Heart left ventricle (tissue), 16 donors: Measurements from ENCODE around the gene LRRC27. TPM values are rescaled to one million over a fixed set of nuclear protein-coding genes. Genes with fewer than 3 reads are reported as not detected.

Experiments
- ATAC-seq, 4 donors: fragments of 200-7000 bp; cut with Tn5 transposase; one replicate each; pipeline ENCODE4 v1.9.1; 2020 to 2022; ENCODE audit warnings: moderate library complexity in 4 of 4, mild to moderate bottlenecking in 3 of 4, moderate number of reproducible peaks in 1 of 4
- DNase-seq, 5 donors: peaks; one replicate each; pipeline ENCODE4 v3.0.0-alpha.2; 2020
- H3K27ac ChIP-seq, 12 donors: fragments of 200-600 bp; sonication (generic) in 4 of 12; one replicate each; pipeline versions ENCODE4 v1.5.0 to v1.8.0; 2016 to 2022; ENCODE audit warnings: mild to moderate bottlenecking in 2 of 12
- H3K27me3 ChIP-seq, 9 donors: fragments of 200-600 bp; sonication (generic) in 2 of 9; one replicate each; pipeline versions ENCODE4 v1.5.1 to v1.8.0; 2016 to 2022; ENCODE audit warnings: mild to moderate bottlenecking in 3 of 9
- H3K36me3 ChIP-seq, 9 donors: fragments of 200-600 bp; sonication (generic) in 2 of 9; one replicate each; pipeline versions ENCODE4 v1.5.0 to v1.8.0; 2018 to 2022; ENCODE audit warnings: mild to moderate bottlenecking in 2 of 9
- H3K4me1 ChIP-seq, 12 donors: fragments of 200-600 bp; sonication (generic) in 4 of 12; one replicate each; pipeline versions ENCODE4 v1.5.0 to v1.8.0; 2016 to 2022; ENCODE audit warnings: mild to moderate bottlenecking in 3 of 12
- H3K4me3 ChIP-seq, 12 donors: fragments of 200-600 bp; sonication (generic) in 4 of 12; one replicate each; pipeline versions ENCODE4 v1.5.0 to v1.8.0; 2017 to 2022; ENCODE audit warnings: mild to moderate bottlenecking in 9 of 12, moderate library complexity in 4 of 12
- H3K9me3 ChIP-seq, 12 donors: fragments of 200-600 bp; sonication (generic) in 4 of 12; one replicate each; pipeline versions ENCODE4 v1.5.0 to v1.8.0; 2016 to 2022; ENCODE audit warnings: mild to moderate bottlenecking in 1 of 12
- POLR2A ChIP-seq, 2 donors: fragments of 450-650 bp; IDR thresholded peaks; one replicate each; pipeline ENCODE4 v1.6.1; 2017; ENCODE audit warnings: antibody characterized with exemption in 2 of 2, mild to moderate bottlenecking in 2 of 2, moderate library complexity in 2 of 2
- WGBS, 4 donors: extraction: QIAGEN DNeasy Blood & Tissue Kit in 2 of 4; methylation state at CpG; one replicate each; pipeline versions ENCODE4 v1.1.5 to v1.1.7; 2013 to 2018; 5-methylcytosine and 5-hydroxymethylcytosine counted together
- intact Hi-C, 10 donors: fragments of 100-400 bp; cut with DNase I; formaldehyde crosslinking; loops; one replicate each; pipeline versions ENCODE4 v1.11.1 to v1.14.2; 2022
- polyA plus RNA-seq, 2 donors: library from polyadenylated mRNA; stranded (reverse); fragments of 200-250 nt; gene quantifications; one replicate each; pipeline ENCODE4 v1.2.3, GENCODE V29; 2013
- total RNA-seq, 9 donors: library from RNA; depleted of rRNA in 2 of 9; stranded (reverse); fragments of >200 nt in 2 of 9; fragmentation: NEBNext Ultra II Directional in 3 of 9; extraction: Animal tissue kit (Norgen Biotek cat#: 25700) in 3 of 9; gene quantifications; one replicate each; pipeline versions ENCODE4 v1.1.0 to v1.2.4, GENCODE V29; 2016 to 2023
- TF ChIP-seq, protein P1 (sequence below), 12 donors: fragments of 200-600 bp; sonication (generic) in 4 of 12; IDR thresholded peaks; one replicate each; pipeline versions ENCODE4 v1.5.0 to v1.8.0; 2018 to 2022; ENCODE audit warnings: antibody characterized with exemption in 12 of 12, mild to moderate bottlenecking in 5 of 12
- donor health status: ischemic (EF 13 %, LVEDD 7.1; RV severe dilation, severe dysfunction).
- donor health status: healthy with polysubstance abuse.
- donor health status: DM: no; HTN: yes; CAD: no.
- donor health status: DM: no; HTN: no; CAD: no.
- donor health status: ischemic (EF 25% LVEDD 6.9; RV normal size, moderate dysfunction).
- donor health status: ischemic (EF 25% LVEDD 5.7; RV mildly dilated, moderate dysfunction).
- donor health status: healthy.
- donor health status: DM: yes; HTN: yes; CAD: no.
- donor health status: ischemic (EF 35%, LVEDD 5.7; RV mildly dilated, moderate dysfunction).
- donor health status: nonischemic (EF 11% LVEDD 7.7; RV severe dilation, severe dysfunction).
- donor health status: DM: yes; HTN: yes; CAD: no.
- donor health status: PGD.
- donor health status: ischemic (EF 29% LVEDD 5.4; RV normal size, mild dysfunction).
- donor health status: nonischemic (EF 23%, LVEDD 6.1; RV moderate dilation, normal function).

The LRRC27 gene
- total and polyA plus RNA-seq, 11 donors = 2.6 to 8.9 (median 5.1) TPM

DNA sequence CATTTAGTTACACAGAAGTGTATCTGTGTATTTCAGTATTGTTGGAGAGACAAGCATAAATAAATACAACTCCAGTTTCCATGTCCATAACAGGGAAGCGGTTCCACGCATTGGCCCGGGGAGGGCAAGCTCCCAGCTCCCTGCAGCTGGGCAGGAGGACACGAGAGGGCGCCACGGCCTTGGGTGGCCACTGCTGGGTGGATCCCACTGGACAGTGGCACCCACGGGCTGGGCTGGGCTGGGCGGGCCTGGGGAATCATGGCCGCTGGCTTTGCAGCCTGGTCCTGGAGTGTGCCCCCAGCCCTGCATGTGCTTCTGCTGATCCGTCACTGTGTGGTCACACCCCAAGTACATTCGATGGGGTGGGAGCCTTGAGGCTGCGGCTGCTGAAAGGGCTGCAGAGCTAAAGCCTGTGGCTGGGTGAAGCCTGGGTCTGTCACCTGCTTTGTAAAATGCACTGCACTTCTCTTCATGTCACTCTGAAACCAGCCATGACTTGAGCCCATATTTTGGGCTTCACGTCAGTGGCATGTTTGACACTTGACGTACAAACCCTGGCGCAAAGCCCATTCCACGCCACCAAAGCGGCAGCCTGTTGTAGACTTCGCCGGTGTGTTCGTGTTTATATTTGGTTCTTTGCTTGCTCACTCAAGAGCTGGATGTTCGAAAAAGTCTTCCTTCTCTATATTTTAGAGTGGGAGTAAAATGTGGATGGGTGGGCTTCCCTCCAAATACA, 27.5 kb downstream of the LRRC27 start:
- H3K27ac ChIP-seq = peak overlapping the region in 5 of 12 donors; percentile 4 to 62 (median 38)
- WGBS, 4 donors = 47 to 85% (median 66%) methylated on average over 19 to 21 of the region's 21 CpGs
- intact Hi-C loops = no loop called here

DNA sequence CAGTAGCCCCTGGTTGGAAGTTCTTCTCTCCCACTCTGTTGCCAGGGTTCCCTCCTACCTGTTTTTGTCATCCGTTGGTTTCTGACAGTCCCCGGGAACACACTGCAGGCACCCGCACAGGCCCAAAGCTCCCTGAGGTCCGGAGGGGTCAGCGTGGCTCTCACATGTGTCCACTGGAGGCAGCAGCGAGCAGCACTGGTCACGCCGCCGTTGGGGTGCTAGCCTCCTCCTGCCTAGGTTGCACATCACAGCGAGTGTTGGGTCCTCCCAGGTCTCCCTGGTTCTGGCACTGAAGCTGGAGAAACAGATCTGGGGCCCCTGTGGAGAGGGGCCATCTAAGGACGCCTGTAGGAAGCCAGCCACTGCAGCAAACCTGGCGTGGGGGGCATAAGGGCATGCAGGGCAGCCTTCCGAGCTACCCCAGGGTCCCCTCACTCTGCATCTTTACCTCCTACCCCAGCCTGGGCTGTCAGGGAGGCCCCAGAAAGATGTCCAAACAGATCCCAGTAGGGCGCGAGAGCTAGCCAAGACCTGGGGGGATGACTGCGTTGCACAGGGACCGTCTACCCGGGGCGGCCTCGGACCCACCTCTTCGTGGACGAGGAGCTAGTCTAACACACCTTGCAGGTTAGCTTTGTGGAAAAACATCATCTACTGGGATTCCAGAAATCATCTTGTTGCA, 28.9 kb downstream of the LRRC27 start:
- no peak overlapping the region for H3K27ac ChIP-seq
- no peaks in the 10 kb centered on the region for H3K4me1 ChIP-seq
- whole genome bisulfite sequencing, 4 donors = 66 to 81% (median 78%) methylated on average over 15 to 22 of the region's 22 CpGs
- no peaks in the 10 kb centered on the region for H3K9me3 ChIP-seq
- no peaks in the 10 kb centered on the region for H3K27me3 ChIP-seq
- no peak overlapping the region for H3K4me3 ChIP-seq
- intact Hi-C loops = no loop called here
- peak in 2 of 4 donors; percentile 33 to 48 for ATAC-seq
- DNase-seq = peak in 1 of 5 donors; percentile 58
- peaks cover 0 to 9% (median 6%) of the 10 kb centered on the region in 9 donors for H3K36me3 ChIP-seq
- no peak for TF ChIP-seq POLR2A (IDR thresholded peaks at IDR 0.05)
- TF ChIP-seq, protein P1, sequence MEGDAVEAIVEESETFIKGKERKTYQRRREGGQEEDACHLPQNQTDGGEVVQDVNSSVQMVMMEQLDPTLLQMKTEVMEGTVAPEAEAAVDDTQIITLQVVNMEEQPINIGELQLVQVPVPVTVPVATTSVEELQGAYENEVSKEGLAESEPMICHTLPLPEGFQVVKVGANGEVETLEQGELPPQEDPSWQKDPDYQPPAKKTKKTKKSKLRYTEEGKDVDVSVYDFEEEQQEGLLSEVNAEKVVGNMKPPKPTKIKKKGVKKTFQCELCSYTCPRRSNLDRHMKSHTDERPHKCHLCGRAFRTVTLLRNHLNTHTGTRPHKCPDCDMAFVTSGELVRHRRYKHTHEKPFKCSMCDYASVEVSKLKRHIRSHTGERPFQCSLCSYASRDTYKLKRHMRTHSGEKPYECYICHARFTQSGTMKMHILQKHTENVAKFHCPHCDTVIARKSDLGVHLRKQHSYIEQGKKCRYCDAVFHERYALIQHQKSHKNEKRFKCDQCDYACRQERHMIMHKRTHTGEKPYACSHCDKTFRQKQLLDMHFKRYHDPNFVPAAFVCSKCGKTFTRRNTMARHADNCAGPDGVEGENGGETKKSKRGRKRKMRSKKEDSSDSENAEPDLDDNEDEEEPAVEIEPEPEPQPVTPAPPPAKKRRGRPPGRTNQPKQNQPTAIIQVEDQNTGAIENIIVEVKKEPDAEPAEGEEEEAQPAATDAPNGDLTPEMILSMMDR (IDR thresholded peaks at IDR 0.05) = peak; percentile 23 to 71 (median 51)

More for the DNA sequence above, 27.5 kb downstream of the LRRC27 start:
- TF ChIP-seq POLR2A (IDR thresholded peaks at IDR 0.05) = no peak
- TF ChIP-seq, protein P1 (IDR thresholded peaks at IDR 0.05) = peak in 3 of 12 donors; percentile 15 to 37 (median 36)
- peak in 3 of 5 donors; percentile 50 to 77 (median 64) for DNase-seq
- Histone ChIP-seq H3K9me3 (no peaks in the 10 kb centered on the region), H3K4me1 (no peaks in the 10 kb centered on the region), H3K4me3 (no peak overlapping the region), H3K27me3 (no peaks in the 10 kb centered on the region), H3K36me3 (peaks cover 0 to 4% (median 0%) of the 10 kb centered on the region in 9 donors)
- peak in 3 of 4 donors; percentile 28 to 71 (median 67) for ATAC-seq

DNA sequence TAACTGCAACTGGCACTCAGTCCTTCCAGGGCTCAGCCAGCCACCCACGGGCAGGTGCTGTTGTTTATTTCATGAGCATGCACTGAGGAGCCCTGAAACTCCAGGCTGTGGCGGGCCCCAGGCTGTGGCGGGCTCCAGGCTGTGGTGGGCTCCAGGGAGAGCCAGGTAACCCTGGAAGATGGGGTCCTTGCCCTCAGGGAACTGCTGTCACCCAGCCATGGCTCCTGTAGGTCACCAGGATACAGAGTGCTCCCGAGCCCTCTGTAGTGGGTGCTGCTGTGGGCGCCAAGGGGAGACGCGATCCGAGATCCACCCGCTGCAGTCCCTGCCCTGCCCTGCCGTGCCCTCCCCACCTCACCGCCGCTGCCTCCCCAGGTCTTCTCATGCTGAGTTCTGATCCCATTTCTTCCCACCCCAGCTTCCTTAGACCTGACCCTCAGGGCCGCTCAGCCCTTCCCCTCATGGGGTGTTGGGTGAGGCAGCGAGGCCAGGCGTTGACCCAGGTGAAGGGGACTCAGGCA, 29.6 kb downstream of the LRRC27 start:
- ATAC-seq (no peak), DNase-seq (peak in 1 of 5 donors; percentile 40)
- TF ChIP-seq POLR2A (IDR thresholded peaks at IDR 0.05) = no peak
- TF ChIP-seq, protein P1 (IDR thresholded peaks at IDR 0.05) = no peak
- Histone ChIP-seq H3K27me3 (no peaks in the 10 kb centered on the region), H3K9me3 (no peaks in the 10 kb centered on the region), H3K27ac (no peak overlapping the region), H3K4me3 (no peak overlapping the region), H3K36me3 (peaks cover 0 to 16% (median 13%) of the 10 kb centered on the region in 9 donors), H3K4me1 (no peaks in the 10 kb centered on the region)
- WGBS, 4 donors = 96 to 99% (median 98%) methylated on average over 15 of the region's 15 CpGs
- intact Hi-C loops = no loop called here

DNA sequence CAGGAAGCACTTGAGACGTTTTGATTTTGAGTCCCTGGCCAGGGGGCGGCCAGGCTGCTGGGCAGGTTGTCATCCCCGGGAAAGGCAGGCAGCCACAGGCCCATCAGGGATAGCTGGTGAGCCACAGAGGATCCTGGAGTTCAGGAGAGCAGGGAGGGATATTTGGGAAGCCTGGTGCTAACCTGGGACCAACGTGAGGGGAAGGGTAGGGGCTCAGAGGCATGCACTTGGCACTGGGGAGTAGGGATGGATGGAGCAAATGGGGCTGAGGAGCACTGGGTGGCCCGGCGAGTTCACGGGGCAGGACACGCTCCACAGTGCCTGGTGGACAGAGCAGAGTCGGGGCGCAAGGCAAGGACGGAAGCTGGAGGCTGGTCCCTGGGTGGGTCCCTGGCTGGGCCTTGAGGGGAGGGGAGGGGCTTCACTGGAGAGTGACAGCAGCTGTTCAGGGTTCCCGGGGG, 30.2 kb downstream of the LRRC27 start:
- Histone ChIP-seq H3K27ac (no peak overlapping the region), H3K36me3 (peaks cover 0 to 20% (median 16%) of the 10 kb centered on the region in 9 donors), H3K27me3 (no peaks in the 10 kb centered on the region), H3K4me1 (no peaks in the 10 kb centered on the region), H3K4me3 (no peak overlapping the region), H3K9me3 (no peaks in the 10 kb centered on the region)
- 86 to 88% (median 88%) methylated on average over 12 of the region's 12 CpGs for WGBS, 4 donors
- ATAC-seq (no peak), DNase-seq (peak in 1 of 5 donors; percentile 25)
- intact Hi-C loops = no loop called here
- TF ChIP-seq, protein P1 (IDR thresholded peaks at IDR 0.05) = no peak
- TF ChIP-seq POLR2A (IDR thresholded peaks at IDR 0.05) = no peak
